ENCODE results near the gene TSSK1B.

TSSK1B gene

GRCh38 chr5:113397046-113397445 lies 37.7 kb downstream of the TSSK1B start:
- no peak for DNase-seq

GRCh38 chr5:113394658-113395057 lies 40.1 kb downstream of the TSSK1B start:
- no peak for DNase-seq

GRCh38 chr5:113390224-113390623 lies 44.6 kb downstream of the TSSK1B start:
- DNase-seq: no peak

GRCh38 chr5:113389116-113389515 lies 45.7 kb downstream of the TSSK1B start:
- no peak for DNase-seq

GRCh38 chr5:113387844-113388243 lies 46.9 kb downstream of the TSSK1B start:
- DNase-seq: no peak

- no peak for DNase-seq
Measured at GRCh38 chr5:113384782-113385285, 50.0 kb downstream of the TSSK1B start.

- no peak for DNase-seq
Measured at GRCh38 chr5:113382731-113383130, 52.1 kb downstream of the TSSK1B start.

All from NCI-H2107 (cell line).